ENCODE measurements around the gene LAMTOR1.

- TF ChIP-seq CTCF (IDR thresholded peaks at IDR 0.05) (no peak), POLR2AphosphoS5 (IDR thresholded peaks at IDR 0.05) (no peak)
Observed at GRCh38 chr11:72070491-72070890, 32.6 kb downstream of the LAMTOR1 start.
